Common myeloid progenitor, CD34-positive (primary cell): ENCODE measurements around the gene SLC39A9.

Source experiments
- CTCF ChIA-PET: fragments of 350-600 bp; sonication (Branson Sonifier 250); formaldehyde crosslinking; loops from one replicate; lab custom pipeline; 2021; ENCODE audit warnings: antibody characterized with exemption; lab: Charles Lee
- POLR2A ChIA-PET: fragments of 350-600 bp; sonication (Branson Sonifier 250); formaldehyde crosslinking; loops from one replicate; lab custom pipeline; 2021; ENCODE audit warnings: antibody characterized with exemption; lab: Charles Lee
- DNase-seq, 3 donors: peaks; one replicate each; pipeline versions ENCODE4 v3.0.0 to v3.0.0-alpha.2; 2013
- H3K27ac ChIP-seq, 2 experiments: 1 replicate in 1 of 2; 2 replicates in 1 of 2; pipeline ENCODE4 v1.7.0; 2013; ENCODE audit warnings: inconsistent platforms in 2 of 2, low read length in 2 of 2, mild to moderate bottlenecking in 2 of 2, low read depth in 1 of 2, moderate library complexity in 1 of 2; ENCODE audit not compliant: severe bottlenecking in 2 of 2, insufficient read depth in 1 of 2, poor library complexity in 1 of 2
- H3K27me3 ChIP-seq, 5 experiments: replicated peaks in 2 of 5; 1 replicate in 3 of 5; 2 replicates in 2 of 5; pipeline versions ENCODE4 v1.6.1 to v1.7.0; 2013; ENCODE audit warnings: low read length in 4 of 5, mild to moderate bottlenecking in 2 of 5, moderate library complexity in 2 of 5, inconsistent platforms in 1 of 5; ENCODE audit not compliant: insufficient read depth in 5 of 5, control insufficient read depth in 4 of 5
- H3K36me3 ChIP-seq, 4 experiments: 1 replicate in 2 of 4; 2 replicates in 2 of 4; pipeline versions ENCODE4 v1.6.1 to v1.7.0; 2013; ENCODE audit warnings: low read length in 3 of 4, control low read depth in 1 of 4, mild to moderate bottlenecking in 1 of 4; ENCODE audit not compliant: control insufficient read depth in 4 of 4, insufficient read depth in 4 of 4
- H3K4me1 ChIP-seq, 4 experiments: 1 replicate in 3 of 4; 2 replicates in 1 of 4; pipeline versions ENCODE4 v1.6.1 to v1.7.1; 2013; ENCODE audit warnings: low read length in 3 of 4, mild to moderate bottlenecking in 3 of 4, control low read depth in 1 of 4, inconsistent platforms in 1 of 4, moderate library complexity in 1 of 4; ENCODE audit not compliant: control insufficient read depth in 4 of 4, insufficient read depth in 4 of 4; ENCODE audit errors: control extremely low read depth in 1 of 4
- H3K4me3 ChIP-seq, 7 experiments: 1 replicate in 4 of 7; 2 replicates in 3 of 7; pipeline versions ENCODE4 v1.5.1 to v1.7.0; 2013; ENCODE audit warnings: mild to moderate bottlenecking in 7 of 7, low read length in 6 of 7, moderate library complexity in 6 of 7, inconsistent platforms in 2 of 7, low read depth in 2 of 7, control low read depth in 1 of 7; ENCODE audit not compliant: insufficient read depth in 4 of 7, control insufficient read depth in 1 of 7; ENCODE audit errors: extremely low read depth in 1 of 7
- H3K9me3 ChIP-seq, 5 experiments: 1 replicate in 4 of 5; 2 replicates in 1 of 5; pipeline versions ENCODE4 v1.6.1 to v1.7.1; 2013; ENCODE audit warnings: low read length in 4 of 5, mild to moderate bottlenecking in 2 of 5, inconsistent platforms in 1 of 5, low read depth in 1 of 5, moderate library complexity in 1 of 5; ENCODE audit not compliant: control insufficient read depth in 4 of 5, insufficient read depth in 2 of 5; ENCODE audit errors: control extremely low read depth in 1 of 5
- WGBS: methylation state at CpG from one replicate; pipeline ENCODE4 v1.1.5; 2013; ENCODE audit not compliant: insufficient coverage; 5-methylcytosine and 5-hydroxymethylcytosine counted together

SLC39A9 gene

GRCh38 chr14:69354383-69355153, 43.9 kb upstream of the SLC39A9 start:
- DNase-seq, result peak in 2 of 3 donors; percentile 31 to 39
- POLR2A ChIA-PET, result interaction anchor here (0.6 kb wide), 1 partner anchor 398 kb away, joined by 3 read pairs; no protein-coding TSS in a partner anchor
- Histone ChIP-seq H3K9me3 (no peaks in the 10 kb centered on the region), H3K27me3 (no peaks in the 10 kb centered on the region), H3K4me1 (peaks cover 0 to 11% (median 0%) of the 10 kb centered on the region in 4 experiments), H3K4me3 (no peak overlapping the region), H3K27ac (no peak overlapping the region), H3K36me3 (no peaks in the 10 kb centered on the region)
- CTCF ChIA-PET, result no interaction called here
- WGBS, result 72% methylated on average over 9 of the region's 11 CpGs

DNA sequence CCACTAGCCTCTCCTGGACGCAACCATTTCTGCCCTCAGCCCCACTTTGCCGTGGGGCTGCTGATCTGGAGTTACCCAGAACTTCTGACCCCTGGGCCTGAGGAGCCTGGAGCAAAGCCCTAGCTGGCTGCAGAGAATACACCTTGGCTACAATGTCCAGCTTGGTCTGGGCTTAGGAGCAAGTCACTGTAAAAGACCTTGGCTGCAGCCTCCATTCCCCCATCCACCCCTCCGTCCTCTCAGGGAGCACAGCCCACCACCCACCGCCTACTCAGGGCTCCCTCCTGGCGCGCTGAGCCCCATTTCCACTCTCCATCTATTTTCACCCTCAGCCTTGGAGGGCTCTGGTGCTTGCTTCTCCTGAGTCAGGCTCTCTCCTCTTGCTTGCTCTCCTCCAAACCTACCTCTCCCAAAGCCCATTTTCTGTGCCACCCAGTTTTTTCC, 43.3 kb upstream of the SLC39A9 start:
- Histone ChIP-seq H3K4me3 (no peak overlapping the region), H3K4me1 (peaks cover 0 to 11% (median 0%) of the 10 kb centered on the region in 4 experiments), H3K9me3 (no peaks in the 10 kb centered on the region), H3K27ac (no peak overlapping the region), H3K27me3 (no peaks in the 10 kb centered on the region), H3K36me3 (no peaks in the 10 kb centered on the region)
- no peak for DNase-seq
- ChIA-PET CTCF (no interaction called here), POLR2A (interaction anchor here (0.6 kb wide), 1 partner anchor 397 kb away, joined by 3 read pairs; no protein-coding TSS in a partner anchor)
- 96% methylated on average over 6 of the region's 6 CpGs for WGBS

DNA sequence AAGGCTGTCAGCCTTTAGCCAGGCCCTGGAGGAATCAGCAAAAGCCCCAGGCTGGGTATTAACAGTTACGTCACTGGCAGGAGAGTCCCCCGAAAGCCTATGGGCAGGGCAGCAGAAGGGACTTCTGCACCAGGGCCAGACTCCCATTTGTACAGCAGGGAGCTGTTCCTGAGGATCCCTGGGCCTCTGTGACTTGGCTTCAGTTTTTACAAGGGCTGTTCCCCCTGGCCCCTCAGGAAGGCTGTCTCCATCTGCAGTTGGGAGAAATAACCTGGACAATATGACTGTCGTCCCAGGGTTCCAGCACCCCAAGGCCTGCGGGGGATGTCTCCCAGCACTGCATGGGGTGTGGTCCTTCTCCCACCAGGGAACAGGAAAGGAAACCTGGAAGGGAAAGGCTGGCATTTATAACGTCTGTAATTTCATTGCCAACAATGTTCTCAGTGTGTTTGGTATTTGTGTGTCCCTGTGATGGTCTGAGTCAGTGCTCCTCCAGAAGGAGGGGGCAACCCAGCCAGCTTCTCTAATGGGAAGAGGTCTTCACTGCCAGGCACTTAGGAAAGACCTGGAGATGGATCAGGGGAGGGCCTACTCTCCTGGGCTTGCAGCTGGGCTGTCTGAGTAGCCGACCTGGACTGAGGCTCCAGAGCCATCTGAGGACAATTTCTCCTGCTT, 42.7 kb upstream of the SLC39A9 start:
- H3K4me3 ChIP-seq, result no peak overlapping the region
- H3K4me1 ChIP-seq, result peaks cover 0 to 12% (median 0%) of the 10 kb centered on the region in 4 experiments
- ChIA-PET POLR2A (no interaction called here), CTCF (interaction anchor here (0.7 to 0.8 kb wide), 2 partner anchors 13 to 41 kb away, joined by 3 to 5 read pairs; no protein-coding TSS in a partner anchor)
- H3K27me3 ChIP-seq, result no peaks in the 10 kb centered on the region
- no peak overlapping the region for H3K27ac ChIP-seq
- H3K36me3 ChIP-seq, result no peaks in the 10 kb centered on the region
- WGBS, result 98% methylated on average over 6 of the region's 6 CpGs
- H3K9me3 ChIP-seq, result no peaks in the 10 kb centered on the region
- DNase-seq, result no peak

DNA sequence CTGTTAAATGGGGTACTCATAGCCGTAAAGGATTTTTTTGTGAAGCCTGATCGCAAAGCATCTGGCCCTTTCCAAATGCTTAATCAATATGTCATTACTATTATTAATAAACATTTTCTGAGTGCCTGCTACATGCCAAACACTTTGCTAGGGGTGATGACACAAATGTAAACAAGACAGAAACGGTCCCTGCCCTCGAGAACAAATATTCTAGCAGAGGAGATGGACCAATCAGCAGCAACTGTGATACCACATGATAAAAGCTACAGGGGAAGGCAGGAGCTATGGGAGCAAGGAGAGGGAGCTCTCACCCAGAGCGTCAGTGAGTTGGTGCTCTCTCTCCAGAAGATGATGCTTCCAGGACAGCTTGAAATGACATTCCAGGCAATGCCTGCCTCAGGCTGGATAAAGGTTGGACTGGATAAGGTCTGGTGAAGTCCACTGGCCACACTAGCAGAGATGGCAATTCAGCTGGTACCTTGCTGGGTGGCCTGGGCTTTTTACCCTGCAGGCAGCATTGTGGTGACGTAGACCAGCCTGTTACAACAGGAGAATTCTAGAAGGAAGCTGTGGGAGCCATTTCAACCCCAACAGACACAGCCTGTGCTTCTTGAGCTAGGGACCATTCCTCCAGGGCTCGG, 41.5 kb upstream of the SLC39A9 start:
- Histone ChIP-seq H3K27ac (no peak overlapping the region), H3K9me3 (no peaks in the 10 kb centered on the region), H3K4me1 (peaks cover 0 to 9% (median 0%) of the 10 kb centered on the region in 4 experiments), H3K27me3 (no peaks in the 10 kb centered on the region), H3K4me3 (no peak overlapping the region), H3K36me3 (no peaks in the 10 kb centered on the region)
- POLR2A ChIA-PET, result no interaction called here
- CTCF ChIA-PET, result no interaction called here
- DNase-seq, result no peak
- 100% methylated on average over 4 of the region's 7 CpGs for WGBS

DNA sequence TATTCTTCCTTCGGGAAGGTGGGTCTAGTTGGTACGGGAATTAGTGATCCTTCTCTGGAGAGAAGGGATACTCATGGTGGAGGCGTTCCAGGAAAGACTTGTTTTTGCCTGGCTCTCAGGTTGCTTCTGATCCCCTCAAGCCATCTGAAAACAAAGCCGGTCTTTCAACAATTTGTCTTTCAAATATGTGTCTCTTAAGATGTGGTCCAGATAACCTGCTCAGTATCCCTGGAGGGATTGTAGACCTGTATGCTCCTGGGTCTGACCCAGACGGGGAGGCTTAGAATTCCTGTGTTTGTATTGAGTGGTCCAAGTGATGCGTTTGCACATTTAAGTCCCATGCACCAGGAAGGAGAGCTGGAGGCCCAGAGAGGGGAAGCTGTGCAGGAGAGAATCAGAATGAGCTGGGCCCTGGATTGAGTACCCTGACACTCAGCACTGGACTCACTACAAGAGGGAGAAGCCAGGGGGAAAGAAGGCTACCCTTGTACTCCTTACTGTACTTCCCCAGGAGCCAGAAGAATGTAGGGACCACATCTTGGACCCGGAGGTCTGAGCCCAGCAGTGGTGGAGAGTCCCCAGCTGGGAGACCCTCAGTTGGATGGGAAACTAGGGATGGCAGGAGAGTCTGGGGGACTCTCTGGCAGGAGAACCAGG, 40.8 kb upstream of the SLC39A9 start:
- Histone ChIP-seq H3K4me3 (no peak overlapping the region), H3K27me3 (no peaks in the 10 kb centered on the region), H3K36me3 (no peaks in the 10 kb centered on the region), H3K27ac (no peak overlapping the region), H3K9me3 (no peaks in the 10 kb centered on the region), H3K4me1 (peaks cover 0 to 9% (median 0%) of the 10 kb centered on the region in 4 experiments)
- POLR2A ChIA-PET, result no interaction called here
- WGBS, result 94% methylated on average over 7 of the region's 7 CpGs
- no peak for DNase-seq
- CTCF ChIA-PET, result interaction anchor here (2.0 kb wide), 1 partner anchor 12 kb away, joined by 6 read pairs; no protein-coding TSS in a partner anchor

GRCh38 chr14:69358233-69358963, 40.1 kb upstream of the SLC39A9 start:
- Histone ChIP-seq H3K4me3 (no peak overlapping the region), H3K9me3 (no peaks in the 10 kb centered on the region), H3K36me3 (no peaks in the 10 kb centered on the region), H3K27me3 (no peaks in the 10 kb centered on the region), H3K27ac (no peak overlapping the region), H3K4me1 (peaks cover 0 to 9% (median 0%) of the 10 kb centered on the region in 4 experiments)
- ChIA-PET POLR2A (no interaction called here), CTCF (interaction anchor here (2.0 kb wide), 1 partner anchor 11 kb away, joined by 6 read pairs; no protein-coding TSS in a partner anchor)
- WGBS, result 85% methylated on average over 11 of the region's 12 CpGs
- no peak for DNase-seq
